HG02588 (cell line): Measurements from ENCODE around the gene ENOX2.
A peak's percentile ranks its signal among the peaks of the same experiment; 100 is the strongest.
"Not testable (repeated sequence)": the region's sequence is repeated elsewhere in the genome, so short reads cannot be mapped to it uniquely, and the experiment has no call there.

Experiments used
- ATAC-seq: cut with Tn5 transposase; IDR thresholded peaks from one replicate; pipeline ENCODE4 v1.9.1; 2021; ENCODE audit warnings: mild to moderate bottlenecking, moderate library complexity; ENCODE audit not compliant: unreplicated experiment

Gene ENOX2

DNA sequence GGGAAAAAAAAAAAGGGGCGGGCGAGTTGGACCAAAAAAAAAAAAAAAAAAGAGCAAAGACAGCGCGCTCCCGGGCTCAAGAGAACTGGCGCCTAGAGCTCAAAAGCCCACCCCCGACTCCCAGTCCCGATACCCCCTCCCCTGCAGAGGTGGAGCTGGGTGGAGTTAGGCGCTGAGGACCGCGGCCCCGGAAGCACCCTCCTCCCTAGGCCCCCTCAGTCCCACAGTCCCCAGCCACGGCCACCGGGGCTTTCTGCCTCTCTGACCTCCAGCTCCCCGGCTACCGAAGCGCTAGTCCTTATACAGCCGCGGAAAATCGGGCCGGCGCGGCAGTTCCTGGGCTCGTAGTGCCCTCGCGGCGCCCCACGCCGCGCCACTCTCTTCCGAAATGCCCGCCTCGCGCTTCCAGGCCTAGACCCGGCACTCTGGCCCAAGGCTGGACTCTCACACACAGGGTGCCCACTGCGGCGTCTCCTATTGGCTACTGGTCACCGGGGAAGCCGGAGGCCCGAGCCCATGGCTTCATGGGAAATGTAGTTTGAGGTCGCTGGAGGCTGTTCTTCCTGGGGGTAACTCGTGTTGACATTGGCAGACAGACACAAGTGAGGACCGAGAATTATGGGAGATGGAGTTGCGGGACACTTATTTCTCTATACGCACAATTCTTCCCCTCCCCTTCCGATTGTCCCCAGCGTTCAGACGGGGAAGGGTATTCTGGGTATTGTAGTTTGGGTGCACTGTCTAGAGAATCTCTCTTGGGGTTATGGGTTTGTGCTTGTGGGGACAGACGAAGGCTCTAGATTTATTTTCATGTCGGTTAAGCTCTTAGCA lies at the start of gene ENOX2:
ENOX2 (minus strand) TSS at position 427 of the 831 bp plus-strand sequence. CDS start 199,993 bp downstream, outside the sequence.
- peak; percentile 99 for ATAC-seq

DNA sequence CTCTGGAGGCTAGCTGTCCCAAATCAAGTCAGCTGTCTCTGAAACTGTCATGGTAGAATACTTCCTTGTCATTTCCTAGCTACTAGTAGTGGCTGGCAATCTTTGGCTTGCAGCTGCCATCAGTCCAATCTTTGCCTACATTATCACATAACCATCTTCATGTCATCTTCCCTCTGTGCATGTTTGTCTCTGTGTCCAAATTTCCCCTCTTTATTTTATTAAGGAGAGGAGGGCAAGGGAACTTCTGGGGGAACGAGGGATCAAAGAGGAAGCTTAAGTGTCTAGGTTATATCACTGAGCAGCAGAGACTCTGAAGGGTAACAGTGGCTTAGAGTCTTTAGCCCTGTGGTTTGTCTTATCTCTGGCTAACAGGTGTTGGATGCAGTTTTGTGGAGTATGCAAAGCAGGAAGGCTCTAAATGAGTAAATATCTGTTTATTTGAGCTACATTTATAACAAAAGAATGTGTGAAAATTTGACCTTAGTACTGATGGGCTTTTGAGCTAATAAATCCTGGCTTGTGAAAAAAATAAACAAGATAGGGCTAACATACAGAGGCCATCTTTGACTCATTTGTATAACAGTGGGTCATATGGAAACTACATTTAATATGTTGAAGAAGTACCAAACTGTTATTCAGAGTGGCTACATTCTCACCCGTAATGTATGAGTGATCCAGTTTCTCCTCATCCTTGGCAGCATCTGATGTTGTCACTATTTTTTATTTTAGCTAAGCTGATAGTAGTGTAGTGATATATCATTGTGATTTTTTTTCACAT lies 49.4 kb upstream of the ENOX2 start:
- peak; percentile 86 for ATAC-seq

- ATAC-seq = no peak
Measured at GRCh38 chrX:130944230-130944629, 41.2 kb upstream of the ENOX2 start.

DNA sequence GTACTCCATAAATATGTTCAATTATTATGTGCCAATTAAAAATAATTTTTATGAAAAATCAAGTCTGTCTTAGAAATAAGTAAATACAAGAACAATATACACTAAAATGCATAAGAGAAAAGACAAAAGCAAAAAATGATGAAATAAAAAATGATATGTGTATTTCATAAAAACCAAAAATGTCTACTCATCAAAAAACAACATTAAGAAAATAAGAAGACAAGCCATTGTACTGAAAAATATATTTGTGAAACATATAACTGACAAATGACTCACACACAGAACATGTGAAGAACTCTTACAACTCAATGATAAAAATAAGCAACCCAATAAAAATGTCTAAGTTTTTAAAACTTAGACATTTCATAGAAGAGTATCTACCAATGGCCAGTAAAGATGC lies 34.1 kb upstream of the ENOX2 start:
- no peak for ATAC-seq

- no peak for ATAC-seq
Measured at GRCh38 chrX:130933358-130933757, 30.3 kb upstream of the ENOX2 start.

DNA sequence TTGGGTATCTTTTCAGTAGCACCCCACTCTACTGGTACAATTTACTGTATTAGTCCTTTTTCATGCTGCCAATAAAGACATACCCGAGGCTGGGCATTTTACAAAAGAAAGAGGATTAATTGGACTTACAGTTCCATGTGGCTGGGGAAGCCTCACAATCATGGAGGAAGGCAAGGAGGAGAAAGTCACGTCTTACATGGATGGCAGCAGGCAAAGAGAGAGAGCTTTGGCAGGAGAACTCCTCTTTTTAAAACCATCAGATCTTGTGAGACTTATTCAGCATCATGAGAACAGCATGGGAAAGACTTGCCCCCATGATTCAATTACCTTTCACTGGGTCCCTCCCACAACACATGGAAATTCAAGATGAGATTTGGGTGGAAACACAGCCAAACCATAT lies 17.4 kb upstream of the ENOX2 start:
- ATAC-seq = not testable (repeated sequence)

GRCh38 chrX:130919676-130920075 lies 16.7 kb upstream of the ENOX2 start:
- not testable (repeated sequence) for ATAC-seq

GRCh38 chrX:130918498-130918897 lies 15.5 kb upstream of the ENOX2 start:
- not testable (repeated sequence) for ATAC-seq

DNA sequence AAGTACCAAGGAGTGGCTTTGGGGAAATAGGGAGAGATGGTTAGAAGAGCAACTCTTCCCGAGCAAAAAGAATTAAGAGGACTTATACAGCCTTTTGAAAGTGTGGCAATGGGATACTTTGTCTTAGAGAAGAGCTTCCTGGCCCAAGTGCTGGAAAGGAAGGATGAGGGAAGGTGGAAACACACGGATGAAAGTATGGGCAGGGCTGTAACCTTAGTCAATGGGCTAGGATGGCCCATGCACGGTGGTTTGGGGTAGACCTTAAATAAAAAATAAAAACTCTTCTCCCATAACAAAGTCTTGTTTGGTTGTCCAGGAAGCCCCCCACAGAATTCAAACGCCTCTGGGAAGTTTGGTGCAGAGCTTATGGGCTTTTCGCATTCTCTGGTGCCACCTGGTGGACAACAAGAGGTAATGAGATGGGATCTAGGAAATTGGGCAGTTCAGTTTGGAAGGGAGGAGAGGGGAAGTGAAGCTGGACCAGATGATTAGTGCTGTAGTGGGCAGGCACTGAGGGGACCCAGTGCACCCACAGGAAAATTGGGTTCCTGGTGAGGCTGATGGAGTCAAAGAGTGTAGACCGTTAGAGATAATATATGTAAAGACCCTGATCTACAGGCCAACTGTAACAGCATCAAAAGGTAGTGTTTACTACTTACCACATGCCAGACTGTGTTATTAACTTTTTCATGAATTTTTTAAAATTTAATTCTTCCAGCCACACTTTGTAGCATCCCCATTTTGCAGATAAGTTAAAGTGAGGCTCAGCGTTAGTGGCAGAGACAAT lies 13.8 kb upstream of the ENOX2 start:
- no peak for ATAC-seq

- no peak for ATAC-seq
Measured at GRCh38 chrX:130915302-130915701, 12.3 kb upstream of the ENOX2 start.

GRCh38 chrX:130909469-130910136 lies 6.6 kb upstream of the ENOX2 start:
- ATAC-seq = no peak

DNA sequence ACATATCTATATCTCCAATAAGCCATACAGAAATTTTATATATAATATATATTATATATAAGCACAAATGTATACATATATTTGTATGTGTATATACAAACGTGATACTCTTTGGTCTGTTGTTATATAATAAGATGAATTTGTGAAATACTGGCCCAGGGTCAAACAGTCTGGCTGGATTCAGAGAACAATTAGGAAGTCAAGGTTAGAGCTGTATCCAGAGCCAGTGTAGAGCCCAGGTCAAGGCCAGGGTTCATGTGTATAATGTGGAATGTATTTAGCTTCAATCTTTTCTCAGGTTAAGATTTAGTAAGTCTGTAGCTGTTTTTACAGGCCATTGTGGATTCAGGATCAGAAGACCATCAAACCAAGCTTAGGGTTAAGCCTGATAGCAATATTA lies 3.8 kb upstream of the ENOX2 start:
- ATAC-seq = no peak

DNA sequence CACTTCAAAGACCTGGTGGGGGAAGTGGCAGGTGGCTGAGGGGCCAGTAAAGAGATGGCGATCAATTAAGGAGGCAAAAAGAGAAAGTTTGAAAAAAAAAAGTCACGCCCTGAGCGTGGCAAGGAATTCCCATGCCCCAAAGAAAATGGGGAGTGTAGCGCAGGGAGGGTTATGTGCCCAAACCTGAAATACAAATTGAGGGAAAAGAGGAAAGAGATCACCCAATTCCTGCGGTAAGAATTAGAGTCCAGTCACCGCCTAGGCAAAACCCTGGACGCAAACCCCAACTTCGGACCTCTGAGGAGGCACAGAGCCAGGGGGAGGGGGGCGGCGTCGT lies 595 bp downstream of the ENOX2 start:
- ATAC-seq = no peak

DNA sequence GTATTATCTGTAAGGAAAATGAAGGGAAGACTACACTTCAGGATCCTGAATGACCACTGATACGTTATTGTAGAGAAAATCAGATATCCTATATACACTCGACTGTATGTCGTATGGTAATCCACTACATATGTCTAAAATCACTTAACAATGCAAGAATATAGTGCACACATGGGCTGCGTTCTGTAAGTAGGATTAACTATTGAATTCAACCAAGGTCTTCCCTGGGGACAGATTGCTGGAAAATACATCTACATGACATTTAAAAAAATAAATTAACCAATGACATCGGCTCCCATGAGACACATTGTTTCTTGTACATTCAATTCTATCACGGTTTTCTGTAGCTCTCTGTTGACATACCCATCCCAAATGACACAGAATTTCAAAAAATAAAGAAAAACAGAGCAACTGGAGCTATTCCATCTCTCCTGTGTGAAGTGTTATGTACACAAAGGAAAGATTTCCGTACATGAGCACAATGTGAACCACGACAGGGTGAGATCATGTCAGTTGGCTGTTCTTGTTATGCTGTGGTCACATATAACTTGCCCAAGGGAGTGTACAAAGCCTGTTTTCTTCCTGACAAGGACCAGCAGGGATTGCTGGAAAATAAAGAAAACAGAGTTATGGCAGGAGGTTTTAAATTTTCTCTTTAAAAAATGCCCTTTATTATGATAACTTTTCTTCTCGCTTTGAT lies 6.1 kb downstream of the ENOX2 start:
- ATAC-seq = no peak

DNA sequence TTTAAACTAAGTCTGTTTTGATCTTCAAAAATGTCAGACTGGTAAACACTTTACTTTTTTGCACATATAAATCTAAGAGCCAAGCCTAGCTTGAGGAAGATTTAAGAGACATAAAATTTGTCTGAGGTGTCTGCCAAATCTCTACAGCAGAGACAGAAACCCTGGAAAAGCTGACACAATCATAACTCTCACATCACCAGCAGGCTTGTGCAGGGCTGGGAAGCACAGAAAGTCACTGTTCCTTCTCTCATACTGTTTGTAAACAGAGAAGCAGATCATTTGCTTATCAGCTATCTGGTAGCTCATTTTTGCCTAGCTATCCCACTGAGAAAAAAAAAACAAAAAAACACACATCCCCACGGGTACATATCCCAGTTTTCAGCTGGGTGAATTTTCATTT lies 7.0 kb downstream of the ENOX2 start:
- no peak for ATAC-seq

- ATAC-seq = no peak
Measured at GRCh38 chrX:130895299-130895698, 7.7 kb downstream of the ENOX2 start.

DNA sequence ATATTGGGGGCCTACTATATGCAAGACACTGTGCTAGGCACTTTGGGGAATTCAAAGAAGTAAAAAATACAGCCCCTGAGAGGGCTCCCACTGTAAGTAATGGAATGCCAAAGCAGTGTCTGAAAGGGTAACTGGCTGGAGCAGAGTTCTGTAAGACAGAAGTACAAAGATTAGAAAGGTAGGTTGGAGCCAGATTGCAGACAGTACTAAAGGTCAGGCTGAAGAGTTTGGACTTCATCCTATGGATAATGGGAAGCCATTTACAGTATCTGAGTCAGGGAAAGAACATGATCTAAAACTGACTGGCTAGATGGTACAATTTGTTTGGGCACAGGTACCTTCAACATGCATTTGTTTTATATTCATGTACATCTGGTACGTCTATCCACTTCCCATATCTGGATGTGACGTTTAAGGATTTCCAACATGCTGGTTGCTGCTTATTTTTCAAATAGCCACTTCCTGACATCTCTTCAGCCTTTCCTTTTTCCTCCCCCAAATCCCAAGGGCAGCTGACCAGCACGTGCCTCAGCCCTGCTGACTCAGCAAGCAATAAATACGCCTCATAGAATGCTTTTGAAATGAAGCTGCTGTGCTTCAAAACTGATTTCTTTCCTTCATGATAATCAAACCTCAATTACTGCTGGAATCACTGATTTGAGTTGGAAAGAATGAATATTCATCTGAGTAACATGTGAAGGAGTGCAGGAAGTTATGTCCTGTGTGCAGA lies 9.5 kb downstream of the ENOX2 start:
- ATAC-seq = no peak

DNA sequence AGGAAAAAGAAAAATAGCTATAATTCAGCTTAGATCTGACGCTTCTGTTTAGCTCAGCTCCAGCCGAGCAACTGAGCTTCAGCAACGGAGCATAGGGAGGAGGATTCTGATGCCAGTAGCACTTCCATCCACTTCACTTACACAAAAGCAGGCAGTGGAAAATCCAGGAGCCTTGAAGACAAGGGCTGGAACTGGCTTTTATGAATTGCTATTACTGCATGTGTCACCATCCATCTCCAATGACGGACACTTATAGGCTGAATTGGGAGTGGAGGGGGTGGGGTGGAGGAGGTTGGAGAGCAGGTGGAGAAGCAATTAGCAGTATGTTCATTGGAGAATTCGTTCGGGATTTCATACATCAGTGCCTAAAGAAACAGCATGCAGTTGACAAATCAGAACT lies 15.6 kb downstream of the ENOX2 start:
- ATAC-seq = no peak

GRCh38 chrX:130885996-130886395 lies 17.0 kb downstream of the ENOX2 start:
- ATAC-seq = no peak

DNA sequence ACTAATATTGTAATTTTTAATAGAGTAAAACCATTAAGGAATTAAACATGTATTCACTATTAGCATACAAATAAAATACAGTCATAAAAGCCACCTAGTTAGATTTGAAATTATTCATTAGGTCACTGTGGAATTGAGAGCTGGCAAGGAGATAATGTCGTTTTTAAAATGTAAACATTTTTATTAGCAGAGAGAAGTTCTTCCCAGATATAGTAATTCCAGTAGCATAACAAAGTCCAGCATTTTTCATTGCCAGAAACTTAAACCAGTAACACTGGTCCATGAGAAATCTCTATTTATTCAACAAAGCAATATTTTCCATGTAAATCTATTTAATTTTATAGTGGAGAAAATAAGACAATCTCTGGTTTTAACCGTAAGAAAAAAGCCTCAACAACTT lies 17.5 kb downstream of the ENOX2 start:
- ATAC-seq = no peak
